Keratinocyte (primary cell): ENCODE results near the gene TLK1. TPM values are rescaled to one million over a fixed set of nuclear protein-coding genes. Genes with fewer than 3 reads are reported as not detected.

ENCODE experiments used
- DNase-seq: peaks from one replicate; pipeline ENCODE4 v3.0.0-alpha.2; 2011; ENCODE audit warnings: low read depth, missing footprints, low spot score
- FAIRE-seq: peaks from 2 replicates; lab custom pipeline; 2011; peaks lifted over from hg19 to GRCh38; lab: Jason Lieb, UNC
- H2AFZ ChIP-seq: 2 replicates; pipeline ENCODE4 v1.6.0; 2012; ENCODE audit warnings: low read length, control low read depth, inconsistent platforms; ENCODE audit not compliant: control insufficient read depth
- H3K27ac ChIP-seq: 2 replicates; pipeline ENCODE4 v1.5.1; 2011; ENCODE audit warnings: low read length; ENCODE audit not compliant: control insufficient read depth, insufficient read depth
- H3K27me3 ChIP-seq: 3 replicates; pipeline ENCODE4 v1.6.0; 2011; ENCODE audit warnings: low read length; ENCODE audit not compliant: control insufficient read depth, insufficient read depth; ENCODE audit errors: extremely low read depth
- H3K36me3 ChIP-seq, 2 experiments: 2 replicates in 1 of 2; 3 replicates in 1 of 2; pipeline ENCODE4 v1.5.1; 2011; ENCODE audit warnings: low read length in 2 of 2, mild to moderate bottlenecking in 1 of 2; ENCODE audit not compliant: control insufficient read depth in 2 of 2, insufficient read depth in 2 of 2; ENCODE audit errors: extremely low read depth in 1 of 2
- H3K4me1 ChIP-seq: 3 replicates; pipeline ENCODE4 v1.5.1; 2011; ENCODE audit warnings: low read length; ENCODE audit not compliant: control insufficient read depth, insufficient read depth; ENCODE audit errors: extremely low read depth
- H3K4me2 ChIP-seq: 3 replicates; pipeline ENCODE4 v1.6.0; 2011; ENCODE audit warnings: low read depth, low read length; ENCODE audit not compliant: control insufficient read depth, insufficient read depth; ENCODE audit errors: extremely low read depth
- H3K4me3 ChIP-seq, 3 experiments: fragments of 200-600 bp in 1 of 3; sonication (generic) in 1 of 3; 2 replicates in 2 of 3; 3 replicates in 1 of 3; pipeline ENCODE4 v1.5.1; 2011 to 2016; ENCODE audit warnings: low read length in 3 of 3, mild to moderate bottlenecking in 3 of 3, control low read depth in 2 of 3, inconsistent platforms in 1 of 3, low read depth in 1 of 3, mixed read lengths in 1 of 3, mixed run types in 1 of 3, moderate library complexity in 1 of 3; ENCODE audit not compliant: control insufficient read depth in 2 of 3, insufficient read depth in 2 of 3; ENCODE audit errors: extremely low read depth in 1 of 3
- H3K79me2 ChIP-seq: 2 replicates; pipeline ENCODE4 v1.6.0; 2012; ENCODE audit warnings: low read length; ENCODE audit not compliant: control insufficient read depth, insufficient read depth
- H3K9ac ChIP-seq: 3 replicates; pipeline ENCODE4 v1.6.0; 2011; ENCODE audit warnings: low read length; ENCODE audit not compliant: control insufficient read depth, insufficient read depth; ENCODE audit errors: extremely low read depth
- H3K9me1 ChIP-seq: 3 replicates; pipeline ENCODE4 v1.6.0; 2011; ENCODE audit warnings: low read length; ENCODE audit not compliant: control insufficient read depth, insufficient read depth; ENCODE audit errors: extremely low read depth
- H3K9me3 ChIP-seq: 2 replicates; pipeline ENCODE4 v1.5.1; 2012; ENCODE audit warnings: low read depth, low read length; ENCODE audit not compliant: control insufficient read depth
- H4K20me1 ChIP-seq: 3 replicates; pipeline ENCODE4 v1.6.0; 2011; ENCODE audit warnings: low read length; ENCODE audit not compliant: control insufficient read depth, insufficient read depth; ENCODE audit errors: extremely low read depth
- EZH2 ChIP-seq: IDR thresholded peaks from one replicate; pipeline ENCODE4 v1.6.1; 2012; ENCODE audit warnings: inconsistent platforms, mild to moderate bottlenecking, low read length, moderate library complexity
- dilution Hi-C: fragments of 300-500 bp; cut with MboI; formaldehyde crosslinking; loops from one replicate; pipeline ENCODE4 v1.7.0; 2020; ENCODE audit warnings: low sequenced_read_pairs; ENCODE audit not compliant: extremely low pct_ligation_motif_present
- polyA plus RNA-seq, 5 experiments: library from polyadenylated mRNA; depleted of rRNA in 3 of 5; stranded (reverse) in 3 of 5; stranded (forward) in 1 of 5; unstranded in 1 of 5; fragments of >200 nt; gene quantifications; 1 replicate in 1 of 5; 2 replicates in 3 of 5; 3 replicates in 1 of 5; pipeline versions ENCODE4 v1.2.1 to v1.2.3, GENCODE V29; 2011 to 2012; ENCODE audit warnings: missing spikeins in 2 of 5, low read depth in 1 of 5, low replicate concordance in 1 of 5
- TF ChIP-seq, protein P1 (sequence below), 3 experiments: IDR thresholded peaks in 1 of 3; conservative IDR thresholded peaks in 1 of 3; optimal IDR thresholded peaks in 1 of 3; 2 replicates in 2 of 3; 3 replicates in 1 of 3; pipeline versions ENCODE3 to v1.5.1; 2011; ENCODE audit warnings: low read length in 3 of 3, mild to moderate bottlenecking in 3 of 3, moderate library complexity in 2 of 3, control low read depth in 1 of 3, inconsistent platforms in 1 of 3; ENCODE audit not compliant: insufficient read depth in 2 of 3; ENCODE audit errors: extremely low read depth in 1 of 3

TLK1 gene
- polyA plus RNA-seq, 1 donor (not counting 4 experiments of a cell fraction or from before 2014, with no cell fraction given) = 14.7 TPM

DNA sequence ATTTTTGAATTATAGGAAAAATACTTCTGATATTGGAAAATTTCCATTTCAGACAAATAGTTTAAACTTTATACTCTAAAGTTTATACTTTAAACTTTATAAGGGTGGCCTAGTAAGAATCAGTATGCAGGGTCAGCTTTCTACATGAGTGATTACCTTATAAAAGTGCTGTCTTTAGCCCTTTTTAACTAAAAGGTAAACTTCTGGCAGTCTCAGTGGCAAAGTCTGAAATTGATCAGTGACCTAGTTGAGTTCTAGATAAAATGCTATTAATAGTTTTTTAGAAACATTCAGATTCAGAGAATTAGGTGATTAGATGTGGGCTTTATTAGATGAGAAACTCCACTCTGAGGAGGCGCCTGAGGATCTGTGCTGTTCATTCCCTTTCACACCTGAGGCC, 216.1 kb downstream of the TLK1 start:
- peaks cover 85% of the 10 kb centered on the region for H3K79me2 ChIP-seq
- no peak overlapping the region for H3K9ac ChIP-seq
- TF ChIP-seq EZH2 = no peak
- TF ChIP-seq, protein P1, sequence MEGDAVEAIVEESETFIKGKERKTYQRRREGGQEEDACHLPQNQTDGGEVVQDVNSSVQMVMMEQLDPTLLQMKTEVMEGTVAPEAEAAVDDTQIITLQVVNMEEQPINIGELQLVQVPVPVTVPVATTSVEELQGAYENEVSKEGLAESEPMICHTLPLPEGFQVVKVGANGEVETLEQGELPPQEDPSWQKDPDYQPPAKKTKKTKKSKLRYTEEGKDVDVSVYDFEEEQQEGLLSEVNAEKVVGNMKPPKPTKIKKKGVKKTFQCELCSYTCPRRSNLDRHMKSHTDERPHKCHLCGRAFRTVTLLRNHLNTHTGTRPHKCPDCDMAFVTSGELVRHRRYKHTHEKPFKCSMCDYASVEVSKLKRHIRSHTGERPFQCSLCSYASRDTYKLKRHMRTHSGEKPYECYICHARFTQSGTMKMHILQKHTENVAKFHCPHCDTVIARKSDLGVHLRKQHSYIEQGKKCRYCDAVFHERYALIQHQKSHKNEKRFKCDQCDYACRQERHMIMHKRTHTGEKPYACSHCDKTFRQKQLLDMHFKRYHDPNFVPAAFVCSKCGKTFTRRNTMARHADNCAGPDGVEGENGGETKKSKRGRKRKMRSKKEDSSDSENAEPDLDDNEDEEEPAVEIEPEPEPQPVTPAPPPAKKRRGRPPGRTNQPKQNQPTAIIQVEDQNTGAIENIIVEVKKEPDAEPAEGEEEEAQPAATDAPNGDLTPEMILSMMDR (optimal IDR thresholded peaks at IDR 0.05 in 1 of 3, IDR thresholded peaks at IDR 0.05 in 1 of 3, conservative IDR thresholded peaks at IDR 0.05 in 1 of 3; ENCODE audit: extremely low read depth in 1 of 3, insufficient read depth in 2 of 3, low read length in 3 of 3) = no peak
- H3K4me2 ChIP-seq = no peak overlapping the region
- no peak overlapping the region for H2AFZ ChIP-seq
- H3K9me1 ChIP-seq = no peaks in the 10 kb centered on the region
- H3K27me3 ChIP-seq = no peaks in the 10 kb centered on the region
- no peak overlapping the region for H3K27ac ChIP-seq
- DNase-seq (no peak), FAIRE-seq (no peak)
- no peaks in the 10 kb centered on the region for H3K9me3 ChIP-seq
- H3K4me1 ChIP-seq = no peaks in the 10 kb centered on the region
- peaks cover 2% of the 10 kb centered on the region in 2 experiments for H3K36me3 ChIP-seq
- H3K4me3 ChIP-seq = no peak overlapping the region
- peaks cover 15% of the 10 kb centered on the region for H4K20me1 ChIP-seq
- dilution Hi-C loops = no loop called here

DNA sequence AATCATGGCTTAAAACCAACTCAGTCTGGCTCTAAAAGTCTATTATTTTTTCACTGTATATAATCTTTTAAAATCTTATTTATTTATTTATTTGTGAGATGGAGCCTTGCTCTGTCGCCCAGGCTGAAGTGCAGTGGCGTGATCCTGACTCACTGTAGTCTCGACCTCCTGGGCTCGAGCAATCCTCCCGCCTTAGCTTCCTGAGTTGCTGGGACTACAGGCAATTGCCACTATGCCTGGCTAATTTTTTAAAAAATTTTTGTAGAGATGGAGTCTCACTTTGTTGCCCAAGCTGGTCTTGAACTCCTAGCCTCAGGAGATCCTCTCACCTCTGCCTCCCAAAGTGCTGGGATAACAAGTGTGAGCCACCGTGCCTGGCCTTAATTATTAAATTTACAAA, 217.1 kb downstream of the TLK1 start:
- Histone ChIP-seq H3K4me1 (no peaks in the 10 kb centered on the region), H3K9ac (no peak overlapping the region), H3K4me3 (no peak overlapping the region), H4K20me1 (peaks cover 17% of the 10 kb centered on the region), H3K4me2 (no peak overlapping the region), H3K79me2 (peaks cover 94% of the 10 kb centered on the region), H3K9me3 (no peaks in the 10 kb centered on the region), H3K9me1 (no peaks in the 10 kb centered on the region), H2AFZ (no peak overlapping the region), H3K27ac (no peak overlapping the region), H3K36me3 (no peaks in the 10 kb centered on the region), H3K27me3 (no peaks in the 10 kb centered on the region)
- FAIRE-seq = no peak
- dilution Hi-C loops = no loop called here
- DNase-seq = no peak
- TF ChIP-seq EZH2 = no peak
- TF ChIP-seq, protein P1 (optimal IDR thresholded peaks at IDR 0.05 in 1 of 3, IDR thresholded peaks at IDR 0.05 in 1 of 3, conservative IDR thresholded peaks at IDR 0.05 in 1 of 3; ENCODE audit: extremely low read depth in 1 of 3, insufficient read depth in 2 of 3, low read length in 3 of 3) = no peak
